Smooth muscle cell of trachea (primary cell): Measurements from ENCODE around the gene BICDL1. TPM values are rescaled to one million over a fixed set of nuclear protein-coding genes. Genes with fewer than 3 reads are reported as not detected.

Experiments
- total RNA-seq: library from RNA; depleted of rRNA; stranded (reverse); fragments of >200 nt; gene quantifications from 2 replicates; pipeline ENCODE4 v1.2.1, GENCODE V29; 2014

The BICDL1 gene, protein sequence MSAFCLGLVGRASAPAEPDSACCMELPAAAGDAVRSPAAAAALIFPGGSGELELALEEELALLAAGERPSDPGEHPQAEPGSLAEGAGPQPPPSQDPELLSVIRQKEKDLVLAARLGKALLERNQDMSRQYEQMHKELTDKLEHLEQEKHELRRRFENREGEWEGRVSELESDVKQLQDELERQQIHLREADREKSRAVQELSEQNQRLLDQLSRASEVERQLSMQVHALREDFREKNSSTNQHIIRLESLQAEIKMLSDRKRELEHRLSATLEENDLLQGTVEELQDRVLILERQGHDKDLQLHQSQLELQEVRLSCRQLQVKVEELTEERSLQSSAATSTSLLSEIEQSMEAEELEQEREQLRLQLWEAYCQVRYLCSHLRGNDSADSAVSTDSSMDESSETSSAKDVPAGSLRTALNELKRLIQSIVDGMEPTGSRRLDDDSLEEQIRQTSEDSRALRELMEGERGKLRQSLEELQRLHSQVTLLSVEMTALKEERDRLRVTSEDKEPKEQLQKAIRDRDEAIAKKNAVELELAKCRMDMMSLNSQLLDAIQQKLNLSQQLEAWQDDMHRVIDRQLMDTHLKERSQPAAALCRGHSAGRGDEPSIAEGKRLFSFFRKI
- total RNA-seq = under 0.01 TPM in 1 of 2 replicates, not detected in the other

DNA sequence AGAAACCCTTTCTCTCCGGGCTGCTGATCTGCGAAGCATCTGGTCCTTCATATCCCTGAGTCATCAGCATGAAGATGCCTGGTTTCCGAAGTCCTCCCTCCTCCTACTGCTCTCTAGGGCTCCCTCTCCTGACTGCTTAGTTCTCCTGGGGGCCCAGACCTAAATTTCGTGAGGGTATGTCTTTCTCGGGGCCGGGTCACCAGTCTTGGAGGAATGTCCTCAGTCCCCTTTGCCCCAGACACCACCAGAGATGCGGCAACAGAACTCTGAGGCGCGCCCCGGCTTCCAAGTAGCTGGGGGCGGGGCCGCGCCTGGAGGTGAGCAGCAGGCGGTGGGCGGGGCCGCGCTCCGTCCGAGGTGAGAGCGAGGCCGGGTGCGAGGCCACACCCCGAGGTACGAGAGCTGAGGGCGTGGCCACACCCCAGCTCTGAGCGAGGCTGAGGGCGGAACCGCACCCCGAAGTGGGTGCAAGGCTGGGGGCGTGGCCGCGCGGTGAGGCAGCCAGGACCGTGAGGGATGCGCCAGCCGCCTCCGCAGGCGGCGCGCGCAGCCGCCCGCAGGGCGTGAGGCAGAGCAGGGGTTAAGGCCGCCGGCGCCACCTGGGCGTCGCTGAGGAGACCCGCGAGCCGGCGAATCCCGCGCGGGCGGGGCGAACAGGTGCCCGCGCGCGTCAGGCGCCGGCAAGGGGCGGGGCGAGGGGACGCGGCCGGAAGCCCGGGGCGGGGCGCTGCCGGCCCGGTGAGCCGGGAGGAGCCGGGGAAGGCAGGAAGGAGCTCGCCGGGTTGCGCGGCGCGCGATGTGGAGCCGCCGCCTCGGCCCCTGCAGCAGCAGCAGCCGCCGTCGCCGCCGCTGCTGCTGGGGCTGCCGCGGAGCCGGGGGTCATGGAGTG, at the start of gene BICDL1:
TSS of gene BICDL1 (plus strand) at position 765 of the 889 bp plus-strand sequence. CDS start 633 bp downstream, outside the sequence.

DNA sequence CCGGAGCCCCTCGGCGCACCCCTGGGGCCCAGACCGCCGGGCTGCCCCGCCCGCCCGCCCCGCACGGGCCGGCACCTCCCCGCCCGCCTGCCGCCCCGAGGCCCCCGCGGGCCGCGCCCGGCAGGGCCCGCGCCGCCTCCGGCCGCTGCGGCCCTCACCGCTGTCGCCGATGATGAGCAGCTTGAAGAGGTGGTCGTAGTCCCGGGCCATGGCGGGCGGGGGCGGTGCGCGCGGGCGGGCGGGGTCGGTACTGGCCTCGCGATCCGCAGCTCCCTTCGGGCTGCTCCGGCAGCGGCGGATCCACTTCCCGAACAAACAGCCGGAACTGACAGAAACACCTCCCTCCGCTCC, 127.4 kb downstream of the BICDL1 start, which contains the start of gene RAB35:
TSS of gene RAB35 (minus strand) at position 313 of the 351 bp plus-strand sequence. CDS start at position 210, 103 bp downstream.

Other genes starting within 250 kb of the BICDL1 start
- 12.9 and 52.4 TPM in 2 replicates for gene CIT, start 111.9 kb upstream of the BICDL1 start, total RNA-seq
- 22.0 and 40.4 TPM in 2 replicates for gene RAB35, start 127.5 kb downstream of the BICDL1 start, total RNA-seq
- 121 and 146 TPM in 2 replicates for gene GCN1, start 205.5 kb downstream of the BICDL1 start, total RNA-seq
- 3,932 and 4,893 TPM in 2 replicates for gene RPLP0, start 211.9 kb downstream of the BICDL1 start, total RNA-seq